A549 (cell line): ENCODE results near the gene HMGN1. TPM values are rescaled to one million over a fixed set of nuclear protein-coding genes. Genes with fewer than 3 reads are reported as not detected.

Experiments
- ATAC-seq, 2 experiments: fragments of 200-7000 bp in 1 of 2; fragments of >200 bp in 1 of 2; cut with Nextera tagmentation in 1 of 2; cut with Tn5 transposase in 1 of 2; 3 replicates each; pipeline versions ENCODE4 v1.8.0 to v1.9.1; 2018 to 2020; ENCODE audit warnings: mild to moderate bottlenecking in 1 of 2, moderate library complexity in 1 of 2
- CTCF ChIA-PET: fragments of 300-600 bp; sonication (Branson Sonifier 250); formaldehyde crosslinking; extraction: SDS; loops from one replicate; lab custom pipeline; 2021; ENCODE audit warnings: antibody characterized with exemption, inconsistent platforms; lab: Yijun Ruan, JAX
- POLR2A ChIA-PET: fragments of 350-600 bp; formaldehyde crosslinking; extraction: SDS; loops from one replicate; lab custom pipeline; 2021; ENCODE audit warnings: antibody characterized with exemption, inconsistent platforms; lab: Yijun Ruan, JAX
- DNase-seq, 2 experiments: peaks; one replicate each; pipeline versions ENCODE4 v3.0.0 to v3.0.0-alpha.2; 2011 to 2016; ENCODE audit warnings: low read depth in 1 of 2, low spot score in 1 of 2
- FAIRE-seq: peaks from 2 replicates; lab custom pipeline; 2011; peaks lifted over from hg19 to GRCh38; lab: Jason Lieb, UNC
- H3K27ac ChIP-seq, 2 experiments: fragments of >200 bp; sonication (Bioruptor Twin); formaldehyde crosslinking; 3 replicates each; pipeline ENCODE4 v1.5.1; 2016 to 2017
- H3K4me1 ChIP-seq: fragments of >200 bp; sonication (Bioruptor Twin); formaldehyde crosslinking; 3 replicates; pipeline ENCODE4 v1.6.1; 2016
- H3K4me2 ChIP-seq: fragments of >200 bp; sonication (Bioruptor Twin); formaldehyde crosslinking; 3 replicates; pipeline ENCODE4 v1.6.1; 2016
- H3K4me3 ChIP-seq: fragments of >200 bp; sonication (Bioruptor Twin); formaldehyde crosslinking; 3 replicates; pipeline ENCODE4 v1.5.1; 2016
- H3K9me3 ChIP-seq: fragments of >200 bp; sonication (Bioruptor Twin); formaldehyde crosslinking; 3 replicates; pipeline ENCODE4 v1.6.1; 2016
- BHLHE40 ChIP-seq: IDR thresholded peaks from 2 replicates; pipeline ENCODE4 v1.6.1; 2012; ENCODE audit warnings: low read depth, low read length, inconsistent platforms
- CBX2 ChIP-seq: fragments of 200-600 bp; sonication (generic); IDR thresholded peaks from 2 replicates; pipeline ENCODE4 v1.6.1; 2016; ENCODE audit warnings: low read depth, mild to moderate bottlenecking, borderline replicate concordance
- CHD2 ChIP-seq: fragments of 150-350 bp; IDR thresholded peaks from 2 replicates; pipeline ENCODE4 v1.6.1; 2014; ENCODE audit warnings: low read length; ENCODE audit not compliant: partially characterized antibody
- CTCF ChIP-seq: fragments of >200 bp; sonication (Bioruptor Twin); formaldehyde crosslinking; IDR thresholded peaks from 3 replicates; pipeline ENCODE4 v1.5.1; 2016
- ELK1 ChIP-seq: fragments of 150-350 bp; IDR thresholded peaks from 2 replicates; pipeline ENCODE4 v1.6.1; 2014; ENCODE audit warnings: low read depth, mild to moderate bottlenecking, low read length
- EP300 ChIP-seq, 2 experiments: fragments of >200 bp; sonication (Bioruptor Twin); formaldehyde crosslinking; IDR thresholded peaks; 2 replicates in 1 of 2; 3 replicates in 1 of 2; pipeline ENCODE4 v1.6.1; 2016 to 2017
- FOSB ChIP-seq: fragments of 250-450 bp; sonication (Bioruptor Pico); IDR thresholded peaks from 2 replicates; pipeline ENCODE4 v1.5.0; 2020; ENCODE audit warnings: mild to moderate bottlenecking, moderate library complexity
- FOSL2 ChIP-seq, 2 experiments: fragments of 450-650 bp in 1 of 2; fragments of >200 bp in 1 of 2; sonication (Bioruptor Twin) in 1 of 2; formaldehyde crosslinking; IDR thresholded peaks; 2 replicates each; pipeline versions ENCODE4 v1.5.0 to v1.6.1; 2016 to 2020; ENCODE audit warnings: mild to moderate bottlenecking in 1 of 2, moderate library complexity in 1 of 2
- HDAC2 ChIP-seq: fragments of 200-600 bp; sonication (generic); IDR thresholded peaks from 2 replicates; pipeline ENCODE4 v1.6.1; 2016
- HES2 ChIP-seq: fragments of >200 bp; sonication (Bioruptor Twin); formaldehyde crosslinking; IDR thresholded peaks from 2 replicates; pipeline ENCODE4 v1.6.1; 2016
- HEYL ChIP-seq: fragments of 250-450 bp; sonication (Bioruptor Pico); IDR thresholded peaks from 2 replicates; pipeline ENCODE4 v1.8.0; 2021; ENCODE audit warnings: mild to moderate bottlenecking, moderate library complexity
- HOXB13 ChIP-seq: fragments of 250-450 bp; sonication (Bioruptor Pico); IDR thresholded peaks from 2 replicates; pipeline ENCODE4 v1.5.0; 2020; ENCODE audit warnings: low read depth, mild to moderate bottlenecking, moderate library complexity
- HOXB5 ChIP-seq: fragments of 250-450 bp; sonication (Bioruptor Pico); IDR thresholded peaks from 2 replicates; pipeline ENCODE4 v1.5.0; 2020; ENCODE audit warnings: mild to moderate bottlenecking, moderate library complexity
- JUN ChIP-seq, 2 experiments: fragments of >200 bp; sonication (Bioruptor Twin); formaldehyde crosslinking; IDR thresholded peaks; 2 replicates in 1 of 2; 3 replicates in 1 of 2; pipeline ENCODE4 v1.6.1; 2016 to 2017
- JUNB ChIP-seq: fragments of >200 bp; sonication (Bioruptor Twin); formaldehyde crosslinking; IDR thresholded peaks from 2 replicates; pipeline ENCODE4 v1.6.1; 2016
- KDM1A ChIP-seq: fragments of 200-600 bp; sonication (generic); IDR thresholded peaks from 2 replicates; pipeline ENCODE4 v1.6.1; 2016; ENCODE audit warnings: low read depth, mild to moderate bottlenecking
- KDM5A ChIP-seq: fragments of 200-600 bp; sonication (generic); IDR thresholded peaks from 2 replicates; pipeline ENCODE4 v1.6.1; 2016; ENCODE audit warnings: antibody characterized with exemption, mild to moderate bottlenecking
- MAFK ChIP-seq: fragments of 450-650 bp; IDR thresholded peaks from 2 replicates; pipeline ENCODE4 v1.6.1; 2014; ENCODE audit not compliant: partially characterized antibody
- MAZ ChIP-seq: fragments of 150-350 bp; IDR thresholded peaks from 2 replicates; pipeline ENCODE4 v1.6.1; 2014; ENCODE audit warnings: antibody characterized with exemption, low read depth, low read length, borderline replicate concordance
- MYC ChIP-seq: IDR thresholded peaks from 2 replicates; pipeline ENCODE4 v1.6.1; 2012; ENCODE audit warnings: mild to moderate bottlenecking, inconsistent platforms, low read length, improper control_type of control experiment, borderline replicate concordance
- NR3C1 ChIP-seq: fragments of >200 bp; sonication (Bioruptor Twin); formaldehyde crosslinking; IDR thresholded peaks from 3 replicates; pipeline ENCODE4 v1.6.1; 2017
- PBX3 ChIP-seq: IDR thresholded peaks from 2 replicates; pipeline ENCODE4 v1.6.1; 2012
- POLR2AphosphoS2 ChIP-seq: conservative IDR thresholded peaks from 2 replicates; pipeline ENCODE4 v1.6.1; 2012; ENCODE audit warnings: low read length, improper control_type of control experiment, inconsistent platforms
- TFCP2L1 ChIP-seq: fragments of 250-450 bp; sonication (Bioruptor Pico); IDR thresholded peaks from 2 replicates; pipeline ENCODE4 v1.5.0; 2021; ENCODE audit warnings: mild to moderate bottlenecking
- ZC3H11A ChIP-seq: fragments of 450-650 bp; IDR thresholded peaks from 2 replicates; pipeline ENCODE4 v1.6.1; 2014; ENCODE audit warnings: antibody characterized with exemption, mild to moderate bottlenecking
- ZNF302 ChIP-seq: fragments of 250-450 bp; sonication (Bioruptor Pico); IDR thresholded peaks from 2 replicates; pipeline ENCODE4 v1.9.0; 2021; ENCODE audit warnings: inconsistent platforms, mild to moderate bottlenecking, moderate library complexity
- ZSCAN20 ChIP-seq: fragments of 250-450 bp; sonication (Bioruptor Pico); IDR thresholded peaks from 2 replicates; pipeline ENCODE4 v1.8.0; 2022; ENCODE audit warnings: mild to moderate bottlenecking, moderate library complexity
- WGBS: methylation state at CpG from one replicate; pipeline ENCODE4 v1.1.6; 2017; ENCODE audit errors: missing lambda C conversion rate; 5-methylcytosine and 5-hydroxymethylcytosine counted together
- polyA plus RNA-seq, 4 experiments: library from polyadenylated mRNA; depleted of rRNA in 3 of 4; stranded (reverse); fragments of >200 nt; fragmentation: RNase III in 1 of 4; extraction: RNeasy Plus Mini Kit Qiagen cat#74134 plus additional on column Dnase treatment in 1 of 4; gene quantifications; 2 replicates in 3 of 4; 3 replicates in 1 of 4; pipeline ENCODE4 v1.2.3, GENCODE V29; 2011 to 2017
- TF ChIP-seq, protein P1 (sequence below): fragments of 250-450 bp; sonication (Bioruptor Pico); IDR thresholded peaks from 2 replicates; pipeline ENCODE4 v1.5.0; 2021; ENCODE audit warnings: mild to moderate bottlenecking, moderate library complexity, borderline replicate concordance
- TF ChIP-seq, protein P2 (sequence below): fragments of 250-450 bp; sonication (Bioruptor Pico); IDR thresholded peaks from 2 replicates; pipeline ENCODE4 v1.5.0; 2020; ENCODE audit warnings: low read depth, mild to moderate bottlenecking, moderate library complexity

The HMGN1 gene
- polyA plus RNA-seq, 2 of the 4 experiments (the other 2 are of a cell fraction): 222 to 269 TPM

GRCh38 chr21:39336457-39337008 is 12.4 kb downstream of the HMGN1 start:
- DNase-seq (no peak), FAIRE-seq (no peak)
- POLR2A ChIA-PET: no interaction called here
- Histone ChIP-seq H3K9me3 (no peaks in the 10 kb centered on the region), H3K4me2 (no peak overlapping the region), H3K4me1 (no peaks in the 10 kb centered on the region)
- 89% methylated on average over 13 of the region's 13 CpGs for WGBS
- CTCF ChIA-PET: interaction anchor here (0.7 kb wide), 1 partner anchor 21 kb away, joined by 3 read pairs; no protein-coding TSS in a partner anchor
- no peak for TF ChIP-seq HOXB5 (CRISPR knock-in tag)
- TF ChIP-seq ZC3H11A: no peak
- TF ChIP-seq TFCP2L1 (CRISPR knock-in tag): no peak
- no peak for TF ChIP-seq HEYL
- TF ChIP-seq JUNB: no peak
- TF ChIP-seq CBX2: no peak
- TF ChIP-seq CTCF: no peak
- TF ChIP-seq HDAC2: no peak
- TF ChIP-seq, protein P1, sequence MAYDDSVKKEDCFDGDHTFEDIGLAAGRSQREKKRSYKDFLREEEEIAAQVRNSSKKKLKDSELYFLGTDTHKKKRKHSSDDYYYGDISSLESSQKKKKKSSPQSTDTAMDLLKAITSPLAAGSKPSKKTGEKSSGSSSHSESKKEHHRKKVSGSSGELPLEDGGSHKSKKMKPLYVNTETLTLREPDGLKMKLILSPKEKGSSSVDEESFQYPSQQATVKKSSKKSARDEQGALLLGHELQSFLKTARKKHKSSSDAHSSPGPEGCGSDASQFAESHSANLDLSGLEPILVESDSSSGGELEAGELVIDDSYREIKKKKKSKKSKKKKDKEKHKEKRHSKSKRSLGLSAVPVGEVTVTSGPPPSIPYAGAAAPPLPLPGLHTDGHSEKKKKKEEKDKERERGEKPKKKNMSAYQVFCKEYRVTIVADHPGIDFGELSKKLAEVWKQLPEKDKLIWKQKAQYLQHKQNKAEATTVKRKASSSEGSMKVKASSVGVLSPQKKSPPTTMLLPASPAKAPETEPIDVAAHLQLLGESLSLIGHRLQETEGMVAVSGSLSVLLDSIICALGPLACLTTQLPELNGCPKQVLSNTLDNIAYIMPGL (CRISPR knock-in tag): no peak
- no peak for TF ChIP-seq MAFK
- TF ChIP-seq KDM1A: no peak
- no peak for TF ChIP-seq MAZ
- TF ChIP-seq EP300 (IDR thresholded peaks at IDR 0.05): no peak
- no peak for TF ChIP-seq BHLHE40
- TF ChIP-seq FOSB: no peak
- no peak for TF ChIP-seq HOXB13 (CRISPR knock-in tag)
- TF ChIP-seq NR3C1: no peak
- TF ChIP-seq, protein P2, sequence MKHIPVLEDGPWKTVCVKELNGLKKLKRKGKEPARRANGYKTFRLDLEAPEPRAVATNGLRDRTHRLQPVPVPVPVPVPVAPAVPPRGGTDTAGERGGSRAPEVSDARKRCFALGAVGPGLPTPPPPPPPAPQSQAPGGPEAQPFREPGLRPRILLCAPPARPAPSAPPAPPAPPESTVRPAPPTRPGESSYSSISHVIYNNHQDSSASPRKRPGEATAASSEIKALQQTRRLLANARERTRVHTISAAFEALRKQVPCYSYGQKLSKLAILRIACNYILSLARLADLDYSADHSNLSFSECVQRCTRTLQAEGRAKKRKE (CRISPR knock-in tag): no peak
- TF ChIP-seq, all 56 proteins: peak for 0
- no peak for ATAC-seq
- no peak overlapping the region for H3K27ac ChIP-seq
- H3K4me3 ChIP-seq: no peak overlapping the region

DNA sequence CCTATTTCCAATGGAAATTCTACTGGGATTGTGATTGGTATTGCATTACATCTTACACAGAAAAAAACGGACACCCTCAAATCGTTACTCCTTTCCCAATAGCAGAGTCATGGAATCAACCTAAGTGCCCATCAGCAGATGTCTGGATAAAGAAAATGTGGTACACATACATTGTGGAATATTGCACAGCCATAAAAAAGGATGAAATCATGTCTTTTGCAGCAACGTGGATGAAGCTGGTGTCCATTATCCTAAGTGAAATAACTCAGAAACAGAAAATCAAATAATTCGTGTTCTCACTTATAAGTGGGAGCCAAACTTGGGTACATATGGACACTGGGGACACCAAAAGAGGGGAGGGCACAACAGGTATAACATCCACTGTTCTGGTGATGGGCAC is 14.3 kb downstream of the HMGN1 start:
- TF ChIP-seq JUN (IDR thresholded peaks at IDR 0.05): no peak
- TF ChIP-seq ELK1: no peak
- no peak for TF ChIP-seq ZNF302 (CRISPR knock-in tag)
- no peak for TF ChIP-seq POLR2AphosphoS2
- TF ChIP-seq KDM5A: no peak
- no peak for TF ChIP-seq NR3C1
- TF ChIP-seq ZC3H11A: no peak
- TF ChIP-seq, protein P1 (CRISPR knock-in tag): no peak
- TF ChIP-seq JUNB: no peak
- no peak for TF ChIP-seq HES2
- no peak for TF ChIP-seq ZSCAN20 (CRISPR knock-in tag)
- no peak for TF ChIP-seq MYC
- TF ChIP-seq PBX3: no peak
- TF ChIP-seq HEYL: no peak
- TF ChIP-seq HOXB5 (CRISPR knock-in tag): no peak
- no peak for TF ChIP-seq FOSL2 (IDR thresholded peaks at IDR 0.05)
- TF ChIP-seq FOSL2 (CRISPR knock-in tag; IDR thresholded peaks at IDR 0.05): no peak
- TF ChIP-seq CHD2: no peak
- H3K4me3 ChIP-seq: no peak overlapping the region
- ChIA-PET POLR2A (no interaction called here), CTCF (no interaction called here)
- DNase-seq (no peak), FAIRE-seq (no peak), ATAC-seq (no peak)
- H3K9me3 ChIP-seq: no peaks in the 10 kb centered on the region
- no peak overlapping the region for H3K27ac ChIP-seq
- H3K4me1 ChIP-seq: no peaks in the 10 kb centered on the region
- 59% methylated on average over 4 of the region's 4 CpGs for WGBS
- no peak overlapping the region for H3K4me2 ChIP-seq
